OCI-LY7 (cell line): ENCODE measurements around the gene NKAIN2.

Experiments used
- CTCF ChIP-seq: fragments of 200-600 bp; sonication (generic); conservative IDR thresholded peaks from 2 replicates; pipeline ENCODE4 v1.5.1; 2014; ENCODE audit warnings: mild to moderate bottlenecking, antibody characterized with exemption, low read length, moderate library complexity, mixed read lengths
- EZH2phosphoT487 ChIP-seq: fragments of 200-600 bp; sonication (generic); IDR thresholded peaks from 2 replicates; pipeline ENCODE4 v1.6.1; 2018; ENCODE audit warnings: low read depth, borderline replicate concordance, mild to moderate bottlenecking, mixed run types, antibody characterized with exemption, low read length, moderate library complexity, mixed read lengths

DNA sequence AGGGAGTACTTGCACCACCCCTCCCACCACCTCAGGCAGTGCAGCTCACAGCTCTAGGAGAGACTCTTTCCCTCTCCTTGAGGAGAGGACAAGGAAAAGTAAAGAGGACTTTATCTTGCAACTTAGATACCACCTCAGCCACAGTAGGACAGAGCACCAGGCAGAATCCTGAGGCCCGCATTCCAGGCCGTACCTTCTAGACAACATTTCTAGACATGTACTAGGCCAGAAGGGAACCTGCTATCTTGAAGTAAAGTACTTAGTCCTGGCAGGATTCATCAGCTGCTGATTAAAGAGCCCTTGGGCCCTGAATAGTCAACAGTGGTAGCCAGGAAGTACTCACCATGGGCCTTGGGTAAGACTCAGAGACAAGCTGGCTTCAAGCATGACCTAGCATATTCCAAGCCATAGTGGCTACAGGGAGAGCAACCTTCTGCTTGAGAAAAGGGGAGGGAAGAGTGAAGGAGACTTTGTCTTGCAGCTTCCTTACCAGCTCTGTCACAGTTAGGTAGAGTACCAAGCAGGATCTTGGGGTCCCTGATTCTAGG, 774.1 kb downstream of the NKAIN2 start:
- TF ChIP-seq CTCF (no peak), EZH2phosphoT487 (no peak)
